Kidney epithelial cell (primary cell): ENCODE data around the gene THSD4. TPM values are rescaled to one million over a fixed set of nuclear protein-coding genes. Genes with fewer than 3 reads are reported as not detected.

Source experiments
- DNase-seq: peaks from one replicate; pipeline ENCODE4 v3.0.0-alpha.2; 2010; ENCODE audit warnings: low read depth
- H3K27me3 ChIP-seq: 2 replicates; pipeline ENCODE4 v1.6.0; 2011; ENCODE audit warnings: low read length; ENCODE audit not compliant: control insufficient read depth, insufficient read depth
- H3K36me3 ChIP-seq: 2 replicates; pipeline ENCODE4 v1.5.1; 2011; ENCODE audit warnings: low read length; ENCODE audit not compliant: control insufficient read depth, insufficient read depth
- H3K4me3 ChIP-seq: 2 replicates; pipeline ENCODE4 v1.5.1; 2011; ENCODE audit warnings: low read depth, mild to moderate bottlenecking, control low read depth, low read length
- CTCF ChIP-seq: IDR thresholded peaks from 2 replicates; pipeline ENCODE4 v1.5.1; 2011; ENCODE audit warnings: mild to moderate bottlenecking, moderate library complexity, low read length, control low read depth, inconsistent platforms; ENCODE audit not compliant: insufficient read depth, poor library complexity, severe bottlenecking
- total RNA-seq: library from RNA; depleted of rRNA; stranded (reverse); fragments of >200 nt; gene quantifications from 2 replicates; pipeline ENCODE4 v1.2.3, GENCODE V29; 2015

The THSD4 gene
- total RNA-seq, 1 donor from 2014 or later = 17.7 TPM

DNA sequence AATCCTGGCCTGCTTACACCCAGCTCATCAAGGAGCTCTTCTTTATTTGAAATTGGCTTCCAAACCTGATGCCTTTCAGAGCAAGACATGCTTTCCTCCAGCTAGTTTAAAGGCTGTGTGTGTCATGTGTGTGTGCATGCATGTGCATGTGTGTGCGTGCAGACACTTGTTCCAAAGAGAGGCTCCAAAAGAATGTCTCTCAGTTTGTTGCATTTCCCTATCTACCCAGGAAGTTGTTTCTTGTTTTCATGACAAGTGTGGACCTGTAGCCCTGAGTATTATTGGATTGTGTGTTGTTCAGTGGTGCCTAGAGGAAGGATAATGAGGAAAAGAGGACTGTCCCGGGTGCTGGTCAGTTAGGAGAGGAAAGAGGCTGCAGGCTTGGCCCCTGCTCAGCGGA, 240.0 kb downstream of the THSD4 start:
- DNase-seq = no peak
- Histone ChIP-seq H3K27me3 (no peaks in the 10 kb centered on the region), H3K4me3 (no peak overlapping the region), H3K36me3 (no peaks in the 10 kb centered on the region)
- TF ChIP-seq CTCF = no peak

GRCh38 chr15:71357321-71357732, 242.1 kb downstream of the THSD4 start:
- DNase-seq = no peak
- Histone ChIP-seq H3K36me3 (no peaks in the 10 kb centered on the region), H3K27me3 (no peaks in the 10 kb centered on the region), H3K4me3 (no peak overlapping the region)
- no peak for TF ChIP-seq CTCF

DNA sequence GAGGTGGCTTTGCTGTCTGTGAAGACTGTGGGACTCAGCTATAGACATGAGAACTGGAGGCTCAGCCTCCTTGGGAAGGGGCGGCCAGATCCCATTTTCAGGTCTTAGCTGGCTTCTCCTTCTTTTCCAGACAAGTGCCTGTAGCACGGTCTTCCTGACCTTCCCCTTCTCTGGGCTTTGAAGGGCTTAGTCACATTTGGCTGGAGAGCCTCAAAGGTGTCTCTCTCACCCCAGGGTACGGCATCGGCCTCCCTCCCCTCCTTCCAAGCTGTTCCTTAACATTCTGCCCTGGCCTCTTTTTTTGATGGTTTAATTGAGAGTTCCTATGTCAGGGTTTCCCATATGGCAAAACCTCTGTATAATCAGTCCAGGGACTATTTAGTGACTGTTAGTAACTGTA, 242.7 kb downstream of the THSD4 start:
- Histone ChIP-seq H3K36me3 (no peaks in the 10 kb centered on the region), H3K27me3 (no peaks in the 10 kb centered on the region), H3K4me3 (no peak overlapping the region)
- TF ChIP-seq CTCF = no peak
- no peak for DNase-seq

DNA sequence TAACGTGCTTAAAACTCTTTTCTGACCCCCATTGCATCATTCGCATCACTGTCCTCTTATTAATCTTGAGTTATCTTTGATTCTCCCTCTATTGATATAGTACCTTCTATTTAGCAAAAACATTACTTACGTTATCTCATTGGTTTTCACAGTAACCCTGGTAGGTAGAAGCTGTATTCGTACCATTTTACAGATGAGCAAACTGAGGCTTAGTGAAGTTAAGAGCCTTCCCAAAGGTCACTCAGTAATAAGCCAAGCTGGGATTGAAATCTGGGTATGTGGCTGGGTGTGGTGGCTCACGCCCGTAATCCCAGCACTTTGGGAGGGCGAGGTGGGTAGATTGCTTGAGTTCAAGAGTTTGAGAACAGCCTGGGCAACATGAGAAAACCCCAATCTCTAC, 244.0 kb downstream of the THSD4 start:
- Histone ChIP-seq H3K36me3 (no peaks in the 10 kb centered on the region), H3K4me3 (no peak overlapping the region), H3K27me3 (no peaks in the 10 kb centered on the region)
- DNase-seq = no peak
- no peak for TF ChIP-seq CTCF

DNA sequence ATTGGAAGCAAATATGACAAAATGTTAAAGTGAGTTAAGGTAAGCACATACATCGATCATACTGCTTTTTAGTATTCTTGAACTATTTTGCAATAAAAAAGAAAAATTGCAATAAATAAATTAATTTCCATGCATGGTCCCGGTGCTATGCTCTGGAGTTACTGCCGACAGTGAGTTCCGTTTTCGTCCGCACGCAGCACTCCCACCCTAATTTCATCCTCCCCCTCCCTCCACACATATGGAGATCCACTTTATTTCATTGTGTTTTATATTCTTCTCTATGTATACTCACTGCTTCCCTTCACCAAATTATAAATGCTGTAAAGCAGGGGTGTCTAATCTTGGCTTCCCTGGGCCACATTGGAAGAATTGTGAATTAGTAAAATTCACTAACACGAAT, 247.3 kb downstream of the THSD4 start:
- no peak for DNase-seq
- Histone ChIP-seq H3K36me3 (no peaks in the 10 kb centered on the region), H3K27me3 (no peaks in the 10 kb centered on the region), H3K4me3 (no peak overlapping the region)
- no peak for TF ChIP-seq CTCF

DNA sequence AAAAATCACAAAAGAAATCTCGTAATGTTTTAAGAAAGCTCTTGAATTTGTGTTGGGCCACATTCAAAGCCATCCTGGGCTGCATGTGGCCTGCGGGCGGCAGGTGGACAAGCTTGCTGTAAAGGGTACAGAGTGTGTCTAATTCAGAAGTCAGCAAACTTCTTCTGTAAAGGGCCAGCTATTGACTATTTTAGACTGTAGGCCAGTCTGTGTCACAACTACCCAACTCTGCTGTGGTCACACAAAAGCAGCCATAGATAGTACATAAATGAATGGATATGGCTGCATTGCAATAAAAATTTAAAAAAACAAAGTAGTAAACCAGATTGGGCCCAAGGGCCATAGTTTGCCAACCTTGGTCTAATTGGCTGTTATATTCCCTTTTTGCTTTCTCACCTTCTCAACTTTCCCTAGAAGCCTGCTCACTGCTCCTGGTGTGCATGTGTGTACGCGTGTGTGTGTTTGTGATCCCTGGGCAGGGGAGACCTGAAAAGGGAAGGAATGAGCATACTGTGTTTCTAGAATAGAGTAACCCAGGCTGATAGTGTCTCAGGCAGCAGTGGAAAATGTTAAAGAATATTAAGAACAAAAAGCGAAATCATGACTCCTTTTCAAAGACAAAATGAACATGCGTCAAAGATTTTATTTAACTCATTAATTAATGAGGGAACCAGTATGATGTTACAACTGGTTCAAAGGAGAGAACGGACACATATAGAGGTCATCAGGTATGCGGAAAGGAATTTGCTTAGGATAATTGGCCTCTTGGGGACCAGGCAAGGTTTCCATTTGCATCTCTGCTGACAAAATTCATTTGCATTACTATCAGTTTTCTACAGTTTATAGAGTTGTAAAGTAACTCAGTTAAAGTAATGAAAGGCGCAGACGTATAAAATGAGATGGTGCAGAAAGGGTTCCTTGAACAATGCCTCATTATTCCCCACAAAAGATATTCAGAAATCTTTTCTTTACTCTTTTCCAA, 248.0 kb downstream of the THSD4 start:
- no peak for DNase-seq
- no peak for TF ChIP-seq CTCF
- no peak overlapping the region for H3K4me3 ChIP-seq
- no peaks in the 10 kb centered on the region for H3K27me3 ChIP-seq
- no peaks in the 10 kb centered on the region for H3K36me3 ChIP-seq
